DND-41 (cell line): Measurements from ENCODE around the gene CSNK1G3.

Experiments used
- CTCF ChIP-seq: IDR thresholded peaks from 2 replicates; pipeline ENCODE4 v1.5.1; 2012; ENCODE audit warnings: borderline replicate concordance, low read length, moderate library complexity, mild to moderate bottlenecking; ENCODE audit not compliant: poor library complexity, severe bottlenecking; ENCODE audit errors: extremely low read depth
- EZH2 ChIP-seq: IDR thresholded peaks from 3 replicates; pipeline ENCODE4 v1.6.1; 2012; ENCODE audit warnings: borderline replicate concordance, low read depth, mild to moderate bottlenecking, moderate library complexity, low read length, inconsistent platforms; ENCODE audit not compliant: severe bottlenecking

GRCh38 chr5:123535648-123536047, 23.7 kb downstream of the CSNK1G3 start:
- TF ChIP-seq CTCF = no peak
- TF ChIP-seq EZH2 = no peak
